BLaER1 treated with 17β-estradiol and CSF1 and Interleukin-3, amounts not matched to agents 10 nM and 100 nM (cell line): ENCODE results near the gene LRRFIP2.

Experiments used
- H3K27ac ChIP-seq, 11 experiments: shearing (Covaris generic); formaldehyde crosslinking; 2 replicates each; pipeline ENCODE4 v1.8.1; 2022
- H3K27me3 ChIP-seq, 11 experiments: shearing (Covaris generic); formaldehyde crosslinking; 2 replicates each; pipeline ENCODE4 v1.8.1; 2022
- H3K36me3 ChIP-seq, 11 experiments: shearing (Covaris generic); formaldehyde crosslinking; 2 replicates each; pipeline ENCODE4 v1.8.1; 2022
- H3K4me1 ChIP-seq, 10 experiments: shearing (Covaris generic); formaldehyde crosslinking; 2 replicates each; pipeline ENCODE4 v1.8.1; 2022
- H3K4me2 ChIP-seq, 11 experiments: shearing (Covaris generic); formaldehyde crosslinking; 2 replicates each; pipeline ENCODE4 v1.8.1; 2022
- H3K4me3 ChIP-seq, 10 experiments: shearing (Covaris generic); formaldehyde crosslinking; 2 replicates each; pipeline ENCODE4 v1.8.1; 2022
- H3K9ac ChIP-seq, 11 experiments: shearing (Covaris generic); formaldehyde crosslinking; 2 replicates each; pipeline ENCODE4 v1.8.1; 2022
- H3K9me3 ChIP-seq, 11 experiments: shearing (Covaris generic); formaldehyde crosslinking; replicated peaks in 1 of 11; 2 replicates each; pipeline ENCODE4 v1.8.1; 2022
- H4K20me1 ChIP-seq, 11 experiments: shearing (Covaris generic); formaldehyde crosslinking; 2 replicates each; pipeline ENCODE4 v1.8.1; 2022
- Cebpa-rat ChIP-seq, 11 experiments: shearing (Covaris generic); IDR thresholded peaks; 2 replicates each; pipeline ENCODE4 v1.8.1; 2022

LRRFIP2 gene

DNA sequence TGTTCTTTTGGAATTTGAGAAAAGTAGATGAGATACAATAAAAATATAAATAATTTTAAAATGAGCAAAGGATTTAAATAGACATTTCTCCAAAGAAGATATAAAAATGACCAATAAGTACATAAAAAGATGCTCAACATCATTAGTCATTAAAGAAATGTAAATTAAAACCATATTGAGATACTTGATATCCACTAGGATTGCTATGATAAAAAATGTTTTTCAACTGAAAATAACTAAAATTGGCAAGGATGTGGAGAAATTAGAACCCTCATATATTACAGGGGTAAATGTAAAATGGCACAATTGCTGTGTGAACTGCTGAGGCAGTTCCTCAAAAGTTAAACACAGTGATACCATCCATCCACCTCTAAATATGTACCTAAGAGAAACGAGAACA, 38.8 kb downstream of the LRRFIP2 start:
- TF ChIP-seq Cebpa-rat (IDR thresholded peaks at IDR 0.05): no peak

DNA sequence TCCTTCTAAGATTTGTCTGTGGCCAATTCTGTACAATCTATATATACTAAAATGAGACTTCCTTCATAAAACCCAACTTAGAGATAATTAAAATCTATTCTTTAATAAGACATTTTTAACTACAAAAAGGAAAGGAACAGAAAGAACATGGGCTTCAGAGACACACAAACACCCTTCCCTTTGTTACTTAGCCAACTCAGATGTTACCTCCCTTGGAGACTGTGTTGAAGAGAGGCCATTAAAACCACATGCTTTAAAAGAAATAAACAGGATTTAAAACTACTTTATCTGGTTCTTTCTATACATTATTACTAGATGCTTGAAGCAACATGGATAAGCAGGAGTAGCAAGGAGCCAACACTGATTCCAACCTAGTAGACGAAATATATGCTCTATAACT, 42.0 kb downstream of the LRRFIP2 start:
- H3K9ac ChIP-seq: no peak overlapping the region
- no peak for TF ChIP-seq Cebpa-rat (IDR thresholded peaks at IDR 0.05)
- H3K9me3 ChIP-seq: no peaks in the 10 kb centered on the region

More for the DNA sequence above, 38.8 kb downstream of the LRRFIP2 start:
- H3K4me1 ChIP-seq: peaks cover 0 to 12% (median 0%) of the 10 kb centered on the region in 10 experiments; a peak in 3 of 20 replicates
- peaks cover 0 to 12% (median 6%) of the 10 kb centered on the region in 11 experiments; a peak in 8 of 22 replicates for H3K36me3 ChIP-seq
- H3K27me3 ChIP-seq: no peaks in the 10 kb centered on the region
- H3K9ac ChIP-seq: no peak overlapping the region
- no peak overlapping the region for H3K4me2 ChIP-seq
- no peak overlapping the region for H3K4me3 ChIP-seq
- H3K27ac ChIP-seq: no peak overlapping the region
- no peaks in the 10 kb centered on the region for H3K9me3 ChIP-seq
- H4K20me1 ChIP-seq: peaks cover 0 to 16% (median 0%) of the 10 kb centered on the region in 11 experiments; a peak in 3 of 22 replicates

GRCh38 chr3:37131860-37132144, 42.6 kb downstream of the LRRFIP2 start:
- Histone ChIP-seq H3K4me3 (no peak overlapping the region), H3K9me3 (no peaks in the 10 kb centered on the region), H3K9ac (no peak overlapping the region), H3K36me3 (peaks cover 0 to 20% (median 8%) of the 10 kb centered on the region in 11 experiments; a peak in 11 of 22 replicates), H4K20me1 (peaks cover 0 to 26% (median 0%) of the 10 kb centered on the region in 11 experiments; a peak in 4 of 22 replicates), H3K4me1 (peaks cover 0 to 33% (median 10%) of the 10 kb centered on the region in 10 experiments; a peak in 12 of 20 replicates), H3K27ac (no peak overlapping the region), H3K27me3 (no peaks in the 10 kb centered on the region), H3K4me2 (no peak overlapping the region)
- TF ChIP-seq Cebpa-rat (IDR thresholded peaks at IDR 0.05): no peak

More for the DNA sequence above, 42.0 kb downstream of the LRRFIP2 start:
- Histone ChIP-seq H3K27me3 (no peaks in the 10 kb centered on the region), H4K20me1 (peaks cover 0 to 26% (median 0%) of the 10 kb centered on the region in 11 experiments; a peak in 4 of 22 replicates), H3K27ac (no peak overlapping the region), H3K4me2 (no peak overlapping the region), H3K36me3 (peaks cover 0 to 16% (median 6%) of the 10 kb centered on the region in 11 experiments; a peak in 11 of 22 replicates), H3K4me1 (peaks cover 0 to 30% (median 9%) of the 10 kb centered on the region in 10 experiments; a peak in 12 of 20 replicates), H3K4me3 (no peak overlapping the region)

GRCh38 chr3:37130984-37131859, 43.2 kb downstream of the LRRFIP2 start:
- peaks cover 0 to 26% (median 8%) of the 10 kb centered on the region in 11 experiments; a peak in 12 of 22 replicates for H3K36me3 ChIP-seq
- H3K4me3 ChIP-seq: no peak overlapping the region
- H3K4me1 ChIP-seq: peaks cover 0 to 33% (median 10%) of the 10 kb centered on the region in 10 experiments; a peak in 12 of 20 replicates
- no peaks in the 10 kb centered on the region for H3K27me3 ChIP-seq
- TF ChIP-seq Cebpa-rat (IDR thresholded peaks at IDR 0.05): no peak
- H3K4me2 ChIP-seq: no peak overlapping the region
- no peaks in the 10 kb centered on the region for H3K9me3 ChIP-seq
- no peak overlapping the region for H3K9ac ChIP-seq
- peaks cover 0 to 26% (median 0%) of the 10 kb centered on the region in 11 experiments; a peak in 4 of 22 replicates for H4K20me1 ChIP-seq
- no peak overlapping the region for H3K27ac ChIP-seq

DNA sequence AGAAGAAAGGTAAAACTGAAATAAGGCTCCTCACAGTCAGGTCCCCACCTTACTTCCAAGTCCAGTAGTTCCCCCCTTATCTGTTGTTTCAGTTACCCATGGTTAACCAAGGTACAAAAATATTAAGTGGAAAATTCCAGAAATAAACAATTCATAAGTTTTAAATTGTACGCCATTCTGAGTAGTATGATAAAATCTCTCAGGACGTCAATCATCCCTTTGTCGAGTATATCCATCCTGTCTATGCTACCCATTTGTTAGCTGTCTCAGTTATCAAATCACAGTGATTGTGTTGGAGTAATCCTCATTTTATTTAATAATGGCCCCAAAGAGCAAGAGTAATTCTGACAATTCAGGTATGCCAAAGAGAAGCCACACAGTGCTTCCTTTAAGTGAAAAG, 43.9 kb downstream of the LRRFIP2 start:
- H3K36me3 ChIP-seq: peaks cover 0 to 29% (median 12%) of the 10 kb centered on the region in 11 experiments; a peak in 13 of 22 replicates
- H3K9ac ChIP-seq: no peak overlapping the region
- H3K27ac ChIP-seq: no peak overlapping the region
- H3K4me3 ChIP-seq: no peak overlapping the region
- no peaks in the 10 kb centered on the region for H3K27me3 ChIP-seq
- peaks cover 0 to 24% (median 0%) of the 10 kb centered on the region in 11 experiments; a peak in 4 of 22 replicates for H4K20me1 ChIP-seq
- TF ChIP-seq Cebpa-rat (IDR thresholded peaks at IDR 0.05): no peak
- peak overlapping the region in 6 of 11 experiments; percentile 6 to 40 (median 34); a peak in 4 of 22 replicates for H3K4me2 ChIP-seq
- H3K9me3 ChIP-seq: no peaks in the 10 kb centered on the region
- H3K4me1 ChIP-seq: peaks cover 0 to 33% (median 10%) of the 10 kb centered on the region in 10 experiments; a peak in 12 of 20 replicates

DNA sequence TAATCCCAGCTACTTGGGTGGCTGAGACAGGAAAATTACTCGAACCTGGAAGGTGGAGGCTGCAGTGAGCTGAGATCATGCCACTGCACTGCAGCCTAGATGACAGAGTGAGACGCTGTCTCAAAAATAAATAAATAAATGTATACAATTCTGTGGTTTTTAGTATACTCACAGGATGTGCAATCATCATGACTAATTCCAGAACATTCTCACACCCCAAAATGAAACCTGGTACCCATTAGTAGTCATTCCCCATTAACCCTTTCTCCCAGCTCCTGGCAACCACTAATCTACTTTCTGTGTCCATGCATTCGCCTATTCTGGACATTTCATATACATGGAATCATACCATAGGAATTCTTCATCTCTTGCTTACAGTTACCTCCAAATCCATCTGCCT, 44.5 kb downstream of the LRRFIP2 start:
- Histone ChIP-seq H3K27ac (no peak overlapping the region), H3K4me2 (peak overlapping the region in 6 of 11 experiments; percentile 6 to 40 (median 34); a peak in 7 of 22 replicates)

GRCh38 chr3:37127340-37127739, 47.0 kb downstream of the LRRFIP2 start:
- H3K27ac ChIP-seq: no peak overlapping the region
- 0 out of 22 replicates have a peak, but pooled peaks cover 0 to under 1% (median 0%) of the 10 kb centered on the region in 11 experiments for H3K9me3 ChIP-seq
- H3K27me3 ChIP-seq: no peaks in the 10 kb centered on the region
- H4K20me1 ChIP-seq: peaks cover 0 to 24% (median 0%) of the 10 kb centered on the region in 11 experiments; a peak in 4 of 22 replicates
- no peak overlapping the region for H3K9ac ChIP-seq
- no peak for TF ChIP-seq Cebpa-rat (IDR thresholded peaks at IDR 0.05)
- peaks cover 0 to 34% (median 12%) of the 10 kb centered on the region in 11 experiments; a peak in 13 of 22 replicates for H3K36me3 ChIP-seq
- peaks cover 0 to 37% (median 10%) of the 10 kb centered on the region in 10 experiments; a peak in 12 of 20 replicates for H3K4me1 ChIP-seq
- no peak overlapping the region for H3K4me3 ChIP-seq
- peak overlapping the region in 5 of 11 experiments; percentile 36 to 56 (median 47); a peak in 4 of 22 replicates for H3K4me2 ChIP-seq

More for the DNA sequence above, 44.5 kb downstream of the LRRFIP2 start:
- TF ChIP-seq Cebpa-rat (IDR thresholded peaks at IDR 0.05): no peak
- Histone ChIP-seq H3K36me3 (peaks cover 0 to 30% (median 11%) of the 10 kb centered on the region in 11 experiments; a peak in 13 of 22 replicates), H3K27me3 (no peaks in the 10 kb centered on the region), H3K9ac (no peak overlapping the region), H3K9me3 (no peaks in the 10 kb centered on the region), H3K4me1 (peaks cover 0 to 37% (median 10%) of the 10 kb centered on the region in 10 experiments; a peak in 12 of 20 replicates), H3K4me3 (no peak overlapping the region), H4K20me1 (peaks cover 0 to 24% (median 0%) of the 10 kb centered on the region in 11 experiments; a peak in 4 of 22 replicates)

GRCh38 chr3:37126856-37127255, 47.5 kb downstream of the LRRFIP2 start:
- Histone ChIP-seq H3K9ac (no peak overlapping the region), H3K4me2 (no peak overlapping the region), H3K27me3 (no peaks in the 10 kb centered on the region), H3K27ac (no peak overlapping the region), H4K20me1 (peaks cover 0 to 22% (median 0%) of the 10 kb centered on the region in 11 experiments; a peak in 4 of 22 replicates), H3K36me3 (peaks cover 0 to 34% (median 15%) of the 10 kb centered on the region in 11 experiments; a peak in 14 of 22 replicates), H3K4me3 (no peak overlapping the region), H3K9me3 (peaks cover 0 to 4% (median 0%) of the 10 kb centered on the region in 11 experiments; a peak in 1 of 22 replicates), H3K4me1 (peaks cover 0 to 37% (median 10%) of the 10 kb centered on the region in 10 experiments; a peak in 12 of 20 replicates)
- TF ChIP-seq Cebpa-rat (IDR thresholded peaks at IDR 0.05): no peak
